Activated T-cell treated with anti-CD3 and anti-CD28 coated beads, Interleukin-2, amount 50 U/mL, for 24 hours (primary cell): ENCODE results near the gene OBSCN.
"Not testable (repeated sequence)": the region's sequence is repeated elsewhere in the genome, so short reads cannot be mapped to it uniquely, and the experiment has no call there.

Source experiments
- DNase-seq: peaks from one replicate; pipeline ENCODE4 v3.0.0-alpha.2; 2020
- H3K27ac Mint-ChIP-seq: 2 replicates; pipeline ENCODE4 v1.8.0; 2020; ENCODE audit warnings: mild to moderate bottlenecking, mixed read lengths
- H3K27me3 Mint-ChIP-seq: 2 replicates; pipeline ENCODE4 v1.8.0; 2020; ENCODE audit warnings: mixed read lengths
- H3K36me3 Mint-ChIP-seq: 2 replicates; pipeline ENCODE4 v1.8.0; 2020; ENCODE audit warnings: low read depth, mixed read lengths
- H3K4me1 Mint-ChIP-seq: 2 replicates; pipeline ENCODE4 v1.8.0; 2020; ENCODE audit warnings: low read depth, mixed read lengths
- H3K4me3 Mint-ChIP-seq: 2 replicates; pipeline ENCODE4 v1.8.0; 2020; ENCODE audit warnings: mild to moderate bottlenecking, moderate library complexity, mixed read lengths
- H3K9me3 Mint-ChIP-seq: 2 replicates; pipeline ENCODE4 v1.8.0; 2020; ENCODE audit warnings: mixed read lengths

Gene OBSCN

GRCh38 chr1:228259368-228259894 lies 51.6 kb downstream of the OBSCN start:
- Mint-ChIP-seq H3K27me3 (no peaks in the 10 kb centered on the region), H3K27ac (no peak overlapping the region), H3K4me3 (no peak overlapping the region), H3K36me3 (peaks cover 69% of the 10 kb centered on the region), H3K9me3 (peaks cover 7% of the 10 kb centered on the region), H3K4me1 (no peaks in the 10 kb centered on the region)
- no peak for DNase-seq

GRCh38 chr1:228259951-228260350 lies 52.1 kb downstream of the OBSCN start:
- no peak overlapping the region for H3K4me3 Mint-ChIP-seq
- no peak for DNase-seq
- peaks cover 66% of the 10 kb centered on the region for H3K36me3 Mint-ChIP-seq
- peaks cover 7% of the 10 kb centered on the region for H3K9me3 Mint-ChIP-seq
- H3K27me3 Mint-ChIP-seq: no peaks in the 10 kb centered on the region
- no peak overlapping the region for H3K27ac Mint-ChIP-seq
- H3K4me1 Mint-ChIP-seq: no peaks in the 10 kb centered on the region

- H3K9me3 Mint-ChIP-seq: peaks cover 7% of the 10 kb centered on the region
- no peaks in the 10 kb centered on the region for H3K4me1 Mint-ChIP-seq
- no peaks in the 10 kb centered on the region for H3K27me3 Mint-ChIP-seq
- H3K36me3 Mint-ChIP-seq: peaks cover 52% of the 10 kb centered on the region
- no peak overlapping the region for H3K4me3 Mint-ChIP-seq
- H3K27ac Mint-ChIP-seq: no peak overlapping the region
- no peak for DNase-seq
These were observed 53.9 kb downstream of the OBSCN start for GRCh38 chr1:228261706-228262105.

GRCh38 chr1:228262475-228262874 lies 54.6 kb downstream of the OBSCN start:
- no peak for DNase-seq
- no peak overlapping the region for H3K4me3 Mint-ChIP-seq
- no peaks in the 10 kb centered on the region for H3K27me3 Mint-ChIP-seq
- H3K9me3 Mint-ChIP-seq: peaks cover 7% of the 10 kb centered on the region
- no peaks in the 10 kb centered on the region for H3K4me1 Mint-ChIP-seq
- H3K27ac Mint-ChIP-seq: no peak overlapping the region
- H3K36me3 Mint-ChIP-seq: peaks cover 45% of the 10 kb centered on the region

- H3K9me3 Mint-ChIP-seq: peaks cover 7% of the 10 kb centered on the region
- H3K27ac Mint-ChIP-seq: no peak overlapping the region
- no peak for DNase-seq
- H3K27me3 Mint-ChIP-seq: no peaks in the 10 kb centered on the region
- H3K36me3 Mint-ChIP-seq: peaks cover 36% of the 10 kb centered on the region
- H3K4me1 Mint-ChIP-seq: no peaks in the 10 kb centered on the region
- H3K4me3 Mint-ChIP-seq: no peak overlapping the region
These were observed 55.8 kb downstream of the OBSCN start for GRCh38 chr1:228263636-228264035.

- Mint-ChIP-seq H3K36me3 (peaks cover 30% of the 10 kb centered on the region), H3K9me3 (peaks cover 7% of the 10 kb centered on the region), H3K4me3 (no peak overlapping the region), H3K27ac (no peak overlapping the region), H3K27me3 (no peaks in the 10 kb centered on the region), H3K4me1 (no peaks in the 10 kb centered on the region)
- no peak for DNase-seq
These were observed 56.4 kb downstream of the OBSCN start for GRCh38 chr1:228264090-228264829.

GRCh38 chr1:228265167-228265566 lies 57.3 kb downstream of the OBSCN start:
- peaks cover 22% of the 10 kb centered on the region for H3K36me3 Mint-ChIP-seq
- no peak overlapping the region for H3K27ac Mint-ChIP-seq
- peaks cover 7% of the 10 kb centered on the region for H3K9me3 Mint-ChIP-seq

GRCh38 chr1:228267962-228268880 lies 60.4 kb downstream of the OBSCN start:
- Mint-ChIP-seq H3K27me3 (no peaks in the 10 kb centered on the region), H3K4me1 (peaks cover 7% of the 10 kb centered on the region), H3K36me3 (peaks cover 2% of the 10 kb centered on the region), H3K27ac (no peak overlapping the region), H3K9me3 (no peaks in the 10 kb centered on the region), H3K4me3 (no peak overlapping the region)
- no peak for DNase-seq

More at GRCh38 chr1:228265167-228265566, 57.3 kb downstream of the OBSCN start:
- Mint-ChIP-seq H3K4me3 (no peak overlapping the region), H3K27me3 (no peaks in the 10 kb centered on the region), H3K4me1 (peaks cover 1% of the 10 kb centered on the region)
- DNase-seq: no peak

- Mint-ChIP-seq H3K36me3 (peaks cover 2% of the 10 kb centered on the region), H3K27me3 (no peaks in the 10 kb centered on the region), H3K9me3 (no peaks in the 10 kb centered on the region), H3K4me1 (peaks cover 7% of the 10 kb centered on the region), H3K4me3 (no peak overlapping the region), H3K27ac (no peak overlapping the region)
- DNase-seq: no peak
These were observed 61.0 kb downstream of the OBSCN start for GRCh38 chr1:228268881-228269265.

GRCh38 chr1:228269431-228269830 lies 61.6 kb downstream of the OBSCN start:
- not testable (repeated sequence) for H3K36me3 Mint-ChIP-seq, H3K27me3 Mint-ChIP-seq, DNase-seq

GRCh38 chr1:228270032-228270431 lies 62.2 kb downstream of the OBSCN start:
- DNase-seq: no peak
- Mint-ChIP-seq H3K4me3 (no peak overlapping the region), H3K9me3 (no peaks in the 10 kb centered on the region), H3K36me3 (peaks cover 8% of the 10 kb centered on the region), H3K4me1 (peaks cover 16% of the 10 kb centered on the region), H3K27me3 (no peaks in the 10 kb centered on the region), H3K27ac (no peak overlapping the region)

More at GRCh38 chr1:228269431-228269830, 61.6 kb downstream of the OBSCN start:
- H3K4me1 Mint-ChIP-seq: peaks cover 10% of the 10 kb centered on the region
- not testable (repeated sequence) for H3K4me3 Mint-ChIP-seq, H3K9me3 Mint-ChIP-seq, H3K27ac Mint-ChIP-seq

- no peaks in the 10 kb centered on the region for H3K27me3 Mint-ChIP-seq
- H3K9me3 Mint-ChIP-seq: no peaks in the 10 kb centered on the region
- no peak overlapping the region for H3K4me3 Mint-ChIP-seq
- DNase-seq: no peak
- H3K36me3 Mint-ChIP-seq: peaks cover 8% of the 10 kb centered on the region
- peaks cover 19% of the 10 kb centered on the region for H3K4me1 Mint-ChIP-seq
- H3K27ac Mint-ChIP-seq: no peak overlapping the region
These were observed 63.9 kb downstream of the OBSCN start for GRCh38 chr1:228271701-228272251.

GRCh38 chr1:228272331-228272791 lies 64.5 kb downstream of the OBSCN start:
- Mint-ChIP-seq H3K4me3 (no peak overlapping the region), H3K27me3 (no peaks in the 10 kb centered on the region), H3K4me1 (peaks cover 19% of the 10 kb centered on the region), H3K27ac (no peak overlapping the region), H3K9me3 (no peaks in the 10 kb centered on the region), H3K36me3 (peaks cover 8% of the 10 kb centered on the region)
- no peak for DNase-seq

GRCh38 chr1:228272831-228273571 lies 65.2 kb downstream of the OBSCN start:
- H3K27ac Mint-ChIP-seq: no peak overlapping the region

More at GRCh38 chr1:228272831-228273571, 65.2 kb downstream of the OBSCN start:
- Mint-ChIP-seq H3K9me3 (no peaks in the 10 kb centered on the region), H3K27me3 (no peaks in the 10 kb centered on the region), H3K4me3 (no peak overlapping the region), H3K4me1 (peaks cover 19% of the 10 kb centered on the region), H3K36me3 (peaks cover 10% of the 10 kb centered on the region)
- no peak for DNase-seq
